ENCODE measurements around the gene NACC2. TPM values are rescaled to one million over a fixed set of nuclear protein-coding genes. Genes with fewer than 3 reads are reported as not detected.

Gene NACC2
- polyA plus RNA-seq, 1 donor = 16.0 TPM

GRCh38 chr9:136021171-136021871 lies 73.8 kb downstream of the NACC2 start:
- no peak for DNase-seq

- DNase-seq = no peak
Measured at GRCh38 chr9:136020671-136021070, 74.4 kb downstream of the NACC2 start.

GRCh38 chr9:136020206-136020605 lies 74.9 kb downstream of the NACC2 start:
- DNase-seq = no peak

- DNase-seq = no peak
Measured at GRCh38 chr9:136019681-136020060, 75.4 kb downstream of the NACC2 start.

GRCh38 chr9:136019041-136019680 lies 75.9 kb downstream of the NACC2 start:
- DNase-seq = no peak

GRCh38 chr9:136018257-136019031 lies 76.6 kb downstream of the NACC2 start:
- DNase-seq = no peak

- no peak for DNase-seq
Measured at GRCh38 chr9:136017289-136018190, 77.5 kb downstream of the NACC2 start.

GRCh38 chr9:136016572-136017288 lies 78.4 kb downstream of the NACC2 start:
- DNase-seq = no peak

GRCh38 chr9:136015656-136016571 lies 79.2 kb downstream of the NACC2 start:
- no peak for DNase-seq

- DNase-seq = no peak
Measured at GRCh38 chr9:136014924-136015633, 80.0 kb downstream of the NACC2 start.

- DNase-seq = no peak
Measured at GRCh38 chr9:136014147-136014923, 80.8 kb downstream of the NACC2 start.

- DNase-seq = no peak
Measured at GRCh38 chr9:136013524-136014034, 81.5 kb downstream of the NACC2 start.

GRCh38 chr9:136013116-136013515 lies 82.0 kb downstream of the NACC2 start:
- DNase-seq = no peak

GRCh38 chr9:136012651-136013050 lies 82.4 kb downstream of the NACC2 start:
- DNase-seq = no peak

GRCh38 chr9:136011703-136012496 lies 83.2 kb downstream of the NACC2 start:
- peak; percentile 70 for DNase-seq

- DNase-seq = no peak
Measured at GRCh38 chr9:136011376-136011702, 83.8 kb downstream of the NACC2 start.

GRCh38 chr9:136010615-136011361 lies 84.3 kb downstream of the NACC2 start:
- DNase-seq = no peak
